TTC549 (cell line): Measurements from ENCODE around the gene SIRPA.
"Not testable (repeated sequence)": the region's sequence is repeated elsewhere in the genome, so short reads cannot be mapped to it uniquely, and the experiment has no call there.

Experiments used
- FAIRE-seq: peaks from 2 replicates; lab custom pipeline; 2012; peaks lifted over from hg19 to GRCh38; lab: Jason Lieb, UNC

SIRPA gene

GRCh38 chr20:1907586-1907985 is 12.4 kb downstream of the SIRPA start:
- no peak for FAIRE-seq

- no peak for FAIRE-seq
Measured at GRCh38 chr20:1908191-1908590, 13.0 kb downstream of the SIRPA start.

- no peak for FAIRE-seq
Measured at GRCh38 chr20:1909097-1909496, 13.9 kb downstream of the SIRPA start.

- FAIRE-seq, result no peak
Measured at GRCh38 chr20:1911536-1911935, 16.3 kb downstream of the SIRPA start.

- FAIRE-seq, result no peak
Measured at GRCh38 chr20:1912053-1912452, 16.8 kb downstream of the SIRPA start.

- no peak for FAIRE-seq
Measured at GRCh38 chr20:1912646-1913045, 17.4 kb downstream of the SIRPA start.

GRCh38 chr20:1915233-1915632 is 20.0 kb downstream of the SIRPA start:
- FAIRE-seq, result not testable (repeated sequence)

GRCh38 chr20:1915725-1916124 is 20.5 kb downstream of the SIRPA start:
- no peak for FAIRE-seq

- no peak for FAIRE-seq
Measured at GRCh38 chr20:1917786-1918185, 22.6 kb downstream of the SIRPA start.

- FAIRE-seq, result no peak
Measured at GRCh38 chr20:1918491-1919165, 23.4 kb downstream of the SIRPA start.

- no peak for FAIRE-seq
Measured at GRCh38 chr20:1920252-1920651, 25.0 kb downstream of the SIRPA start.

GRCh38 chr20:1920826-1921225 is 25.6 kb downstream of the SIRPA start:
- no peak for FAIRE-seq

- not testable (repeated sequence) for FAIRE-seq
Measured at GRCh38 chr20:1921985-1922384, 26.8 kb downstream of the SIRPA start.

GRCh38 chr20:1922786-1923185 is 27.6 kb downstream of the SIRPA start:
- no peak for FAIRE-seq

GRCh38 chr20:1924910-1925861 is 30.0 kb downstream of the SIRPA start:
- FAIRE-seq, result no peak

GRCh38 chr20:1926237-1926636 is 31.0 kb downstream of the SIRPA start:
- no peak for FAIRE-seq

GRCh38 chr20:1927217-1927616 is 32.0 kb downstream of the SIRPA start:
- no peak for FAIRE-seq

GRCh38 chr20:1928154-1928553 is 32.9 kb downstream of the SIRPA start:
- FAIRE-seq, result no peak

- no peak for FAIRE-seq
Measured at GRCh38 chr20:1928782-1929181, 33.6 kb downstream of the SIRPA start.

GRCh38 chr20:1929460-1929859 is 34.3 kb downstream of the SIRPA start:
- no peak for FAIRE-seq

GRCh38 chr20:1930165-1930564 is 35.0 kb downstream of the SIRPA start:
- FAIRE-seq, result no peak

GRCh38 chr20:1931830-1932229 is 36.6 kb downstream of the SIRPA start:
- FAIRE-seq, result no peak

GRCh38 chr20:1932971-1933370 is 37.8 kb downstream of the SIRPA start:
- no peak for FAIRE-seq

GRCh38 chr20:1933465-1933870 is 38.3 kb downstream of the SIRPA start:
- no peak for FAIRE-seq
